HL-60 (cell line): ENCODE measurements around the gene TOPORS.

ENCODE experiments used
- DNase-seq, 2 experiments: peaks; one replicate each; pipeline ENCODE4 v3.0.0-alpha.2; 2010 to 2020; ENCODE audit warnings: low read depth in 1 of 2, low spot score in 1 of 2
- H3K27ac ChIP-seq: fragments of 250-450 bp; sonication (Bioruptor Pico); replicated peaks from 2 replicates; pipeline ENCODE4 v1.5.1; 2020; ENCODE audit warnings: mild to moderate bottlenecking, moderate library complexity
- H3K27me3 ChIP-seq: fragments of 250-450 bp; sonication (Bioruptor Pico); 2 replicates; pipeline ENCODE4 v1.5.1; 2021; ENCODE audit warnings: mild to moderate bottlenecking, moderate library complexity; ENCODE audit not compliant: insufficient read depth, poor library complexity, severe bottlenecking
- H3K4me3 ChIP-seq: replicated peaks from 2 replicates; pipeline ENCODE4 v1.5.1; 2011; ENCODE audit warnings: mild to moderate bottlenecking, control low read depth, low read length; ENCODE audit not compliant: insufficient read depth
- CTCF ChIP-seq: IDR thresholded peaks from one replicate; pipeline ENCODE4 v1.5.1; 2011; ENCODE audit warnings: low read length, control low read depth, inconsistent platforms; ENCODE audit not compliant: insufficient read depth
- GABPA ChIP-seq: IDR thresholded peaks from 2 replicates; pipeline ENCODE4 v1.6.1; 2012; ENCODE audit warnings: low read depth
- POLR2AphosphoS5 ChIP-seq: IDR thresholded peaks from 2 replicates; pipeline ENCODE4 v1.6.1; 2012; ENCODE audit warnings: low read depth
- SPI1 ChIP-seq: IDR thresholded peaks from 2 replicates; pipeline ENCODE4 v1.6.1; 2012; ENCODE audit warnings: low read depth, mild to moderate bottlenecking, borderline replicate concordance
- TF ChIP-seq, protein P1 (sequence below): IDR thresholded peaks from 2 replicates; pipeline ENCODE4 v1.6.1; 2012; ENCODE audit warnings: low read depth; ENCODE audit not compliant: insufficient replicate concordance

The TOPORS gene

GRCh38 chr9:32554107-32554506 is 1.7 kb upstream of the TOPORS start:
- H3K4me3 ChIP-seq = no peak overlapping the region
- no peak overlapping the region for H3K27ac ChIP-seq
- no peaks in the 10 kb centered on the region for H3K27me3 ChIP-seq
- TF ChIP-seq GABPA (no peak), POLR2AphosphoS5 (no peak), CTCF (no peak), SPI1 (no peak)
- TF ChIP-seq, protein P1, sequence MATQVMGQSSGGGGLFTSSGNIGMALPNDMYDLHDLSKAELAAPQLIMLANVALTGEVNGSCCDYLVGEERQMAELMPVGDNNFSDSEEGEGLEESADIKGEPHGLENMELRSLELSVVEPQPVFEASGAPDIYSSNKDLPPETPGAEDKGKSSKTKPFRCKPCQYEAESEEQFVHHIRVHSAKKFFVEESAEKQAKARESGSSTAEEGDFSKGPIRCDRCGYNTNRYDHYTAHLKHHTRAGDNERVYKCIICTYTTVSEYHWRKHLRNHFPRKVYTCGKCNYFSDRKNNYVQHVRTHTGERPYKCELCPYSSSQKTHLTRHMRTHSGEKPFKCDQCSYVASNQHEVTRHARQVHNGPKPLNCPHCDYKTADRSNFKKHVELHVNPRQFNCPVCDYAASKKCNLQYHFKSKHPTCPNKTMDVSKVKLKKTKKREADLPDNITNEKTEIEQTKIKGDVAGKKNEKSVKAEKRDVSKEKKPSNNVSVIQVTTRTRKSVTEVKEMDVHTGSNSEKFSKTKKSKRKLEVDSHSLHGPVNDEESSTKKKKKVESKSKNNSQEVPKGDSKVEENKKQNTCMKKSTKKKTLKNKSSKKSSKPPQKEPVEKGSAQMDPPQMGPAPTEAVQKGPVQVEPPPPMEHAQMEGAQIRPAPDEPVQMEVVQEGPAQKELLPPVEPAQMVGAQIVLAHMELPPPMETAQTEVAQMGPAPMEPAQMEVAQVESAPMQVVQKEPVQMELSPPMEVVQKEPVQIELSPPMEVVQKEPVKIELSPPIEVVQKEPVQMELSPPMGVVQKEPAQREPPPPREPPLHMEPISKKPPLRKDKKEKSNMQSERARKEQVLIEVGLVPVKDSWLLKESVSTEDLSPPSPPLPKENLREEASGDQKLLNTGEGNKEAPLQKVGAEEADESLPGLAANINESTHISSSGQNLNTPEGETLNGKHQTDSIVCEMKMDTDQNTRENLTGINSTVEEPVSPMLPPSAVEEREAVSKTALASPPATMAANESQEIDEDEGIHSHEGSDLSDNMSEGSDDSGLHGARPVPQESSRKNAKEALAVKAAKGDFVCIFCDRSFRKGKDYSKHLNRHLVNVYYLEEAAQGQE = no peak
- peak in 1 of 2 experiments; percentile 11 for DNase-seq

DNA sequence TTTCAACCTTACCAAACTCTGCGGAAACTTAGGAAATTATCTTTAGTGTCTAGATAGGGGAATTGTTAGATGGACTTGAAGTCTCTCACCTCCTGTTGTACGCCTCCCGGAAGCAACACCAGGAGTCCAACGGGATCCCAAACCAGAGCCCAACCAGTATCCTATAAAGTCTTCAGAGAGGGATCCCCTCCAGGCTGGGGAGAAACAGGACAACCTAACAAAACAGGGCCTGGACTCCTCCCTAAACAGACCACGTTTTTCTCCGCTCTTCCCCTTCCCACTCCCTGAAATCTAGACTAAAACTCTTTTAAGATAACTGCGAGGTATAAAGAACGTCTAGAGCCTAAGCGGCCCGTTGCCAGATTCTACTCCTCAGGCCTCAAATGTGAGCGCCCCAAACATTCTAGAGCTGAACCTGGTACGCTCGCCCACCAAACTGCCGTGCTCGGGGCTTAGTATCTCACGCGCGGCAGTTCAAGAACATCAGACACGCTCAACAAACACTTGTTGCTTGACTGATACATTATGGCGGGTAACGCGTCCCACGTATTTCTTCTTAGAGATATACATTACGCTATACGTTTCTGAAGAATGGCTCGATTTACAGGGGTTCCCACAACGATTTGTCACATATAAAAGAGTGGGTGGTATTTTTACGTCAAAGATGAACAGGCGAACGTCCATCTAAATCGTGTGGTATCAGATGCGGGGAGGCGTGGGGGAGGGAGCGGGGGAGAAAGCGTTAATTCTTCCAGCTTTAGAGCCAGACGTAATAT is 922 bp downstream of the TOPORS start:
- no peaks in the 10 kb centered on the region for H3K27me3 ChIP-seq
- peak; percentile 32 to 47 for DNase-seq
- peak overlapping the region; percentile 92 for H3K27ac ChIP-seq
- TF ChIP-seq SPI1 = no peak
- TF ChIP-seq POLR2AphosphoS5 = no peak
- TF ChIP-seq, protein P1 = no peak
- TF ChIP-seq CTCF = no peak
- TF ChIP-seq GABPA = no peak
- peak overlapping the region; percentile 78 for H3K4me3 ChIP-seq

- peak; percentile 64 to 82 for DNase-seq
- TF ChIP-seq GABPA (no peak), POLR2AphosphoS5 (no peak; the same call in 1 of the 2 replicates), CTCF (no peak), SPI1 (no peak)
- TF ChIP-seq, protein P1 = no peak
- no peaks in the 10 kb centered on the region for H3K27me3 ChIP-seq
- peak overlapping the region; percentile 78 for H3K4me3 ChIP-seq
- peak overlapping the region; percentile 92 for H3K27ac ChIP-seq
These were observed 1.7 kb downstream of the TOPORS start for GRCh38 chr9:32550562-32551275.
